HEK293 (cell line): ENCODE results near the gene ZSCAN10.

Source experiments
- CTCF ChIA-PET: fragments of 350-600 bp; formaldehyde crosslinking; extraction: SDS; loops from one replicate; lab custom pipeline; 2021; ENCODE audit warnings: antibody characterized with exemption; lab: Yijun Ruan, JAX
- POLR2A ChIA-PET: fragments of 300-600 bp; formaldehyde crosslinking; extraction: SDS; loops from one replicate; lab custom pipeline; 2020; ENCODE audit warnings: antibody characterized with exemption, inconsistent platforms; lab: Yijun Ruan, JAX
- H3K27ac ChIP-seq: fragments of 200-500 bp; sonication (Bioruptor generic); 2 replicates; pipeline ENCODE4 v1.5.1; 2014; ENCODE audit warnings: low read depth, low read length, control low read depth, inconsistent platforms; ENCODE audit errors: extremely low read depth
- H3K36me3 ChIP-seq, 2 experiments: fragments of 200-500 bp in 1 of 2; sonication (Bioruptor generic) in 1 of 2; 1 replicate in 1 of 2; 2 replicates in 1 of 2; pipeline ENCODE4 v1.5.1; 2014 to 2017; ENCODE audit warnings: inconsistent platforms in 2 of 2, low read length in 2 of 2; ENCODE audit not compliant: control insufficient read depth in 2 of 2, insufficient read depth in 1 of 2
- H3K4me1 ChIP-seq: fragments of 200-500 bp; sonication (Bioruptor generic); 2 replicates; pipeline ENCODE4 v1.5.1; 2014; ENCODE audit warnings: mild to moderate bottlenecking, low read length, inconsistent platforms; ENCODE audit not compliant: control insufficient read depth, insufficient read depth
- H3K4me3 ChIP-seq: 2 replicates; pipeline ENCODE4 v1.5.1; 2011; ENCODE audit warnings: low read depth, mild to moderate bottlenecking, control low read depth, low read length, moderate library complexity
- H3K9me3 ChIP-seq: fragments of 200-500 bp; sonication (Bioruptor generic); 2 replicates; pipeline ENCODE4 v1.5.1; 2014; ENCODE audit warnings: low read depth, low read length, inconsistent platforms; ENCODE audit not compliant: control insufficient read depth, insufficient read depth
- BCL11A ChIP-seq: fragments of 450-650 bp; formaldehyde crosslinking; IDR thresholded peaks from 2 replicates; pipeline ENCODE4 v1.5.1; 2016; ENCODE audit warnings: low read depth, missing biosample characterization, missing genetic modification characterization
- GFI1B ChIP-seq: fragments of 450-650 bp; formaldehyde crosslinking; IDR thresholded peaks from 2 replicates; pipeline ENCODE4 v1.5.1; 2016; ENCODE audit warnings: missing biosample characterization, missing genetic modification characterization
- KLF16 ChIP-seq: fragments of 450-650 bp; formaldehyde crosslinking; IDR thresholded peaks from 2 replicates; pipeline ENCODE4 v1.5.1; 2017; ENCODE audit warnings: missing biosample characterization, missing genetic modification characterization
- RBAK ChIP-seq: fragments of 450-650 bp; formaldehyde crosslinking; IDR thresholded peaks from 2 replicates; pipeline ENCODE4 v1.5.1; 2016; ENCODE audit warnings: missing biosample characterization, missing genetic modification characterization
- SCRT1 ChIP-seq: fragments of 450-650 bp; formaldehyde crosslinking; IDR thresholded peaks from 2 replicates; pipeline ENCODE4 v1.5.1; 2016; ENCODE audit warnings: missing biosample characterization, missing genetic modification characterization, borderline replicate concordance
- ZBTB6 ChIP-seq: fragments of 450-650 bp; formaldehyde crosslinking; IDR thresholded peaks from 2 replicates; pipeline ENCODE4 v1.5.1; 2017; ENCODE audit warnings: missing biosample characterization, missing genetic modification characterization
- ZBTB8A ChIP-seq: fragments of 450-650 bp; formaldehyde crosslinking; IDR thresholded peaks from 2 replicates; pipeline ENCODE4 v1.5.1; 2016; ENCODE audit warnings: missing biosample characterization, missing genetic modification characterization
- ZNF114 ChIP-seq: fragments of 450-650 bp; formaldehyde crosslinking; IDR thresholded peaks from 2 replicates; pipeline ENCODE4 v1.5.0; 2017; ENCODE audit warnings: missing biosample characterization, missing genetic modification characterization
- ZNF280C ChIP-seq: fragments of 450-650 bp; formaldehyde crosslinking; IDR thresholded peaks from 2 replicates; pipeline ENCODE4 v1.5.1; 2016; ENCODE audit warnings: missing biosample characterization, missing genetic modification characterization
- ZNF514 ChIP-seq: fragments of 450-650 bp; formaldehyde crosslinking; IDR thresholded peaks from 2 replicates; pipeline ENCODE4 v1.5.1; 2016; ENCODE audit warnings: missing biosample characterization, missing genetic modification characterization
- ZNF558 ChIP-seq: fragments of 450-650 bp; formaldehyde crosslinking; IDR thresholded peaks from 2 replicates; pipeline ENCODE4 v1.5.1; 2016; ENCODE audit warnings: missing biosample characterization, missing genetic modification characterization
- ZNF596 ChIP-seq: fragments of 450-650 bp; IDR thresholded peaks from 2 replicates; pipeline ENCODE4 v1.5.0; 2018; ENCODE audit warnings: missing biosample characterization, mild to moderate bottlenecking, missing genetic modification characterization, moderate library complexity
- ZNF621 ChIP-seq: fragments of 450-650 bp; formaldehyde crosslinking; IDR thresholded peaks from 2 replicates; pipeline ENCODE4 v1.5.1; 2017; ENCODE audit warnings: missing biosample characterization, missing genetic modification characterization
- ZNF692 ChIP-seq: fragments of 450-650 bp; formaldehyde crosslinking; IDR thresholded peaks from 2 replicates; pipeline ENCODE4 v1.5.1; 2016; ENCODE audit warnings: missing biosample characterization, missing genetic modification characterization
- TF ChIP-seq, protein P1 (sequence below): fragments of 450-650 bp; formaldehyde crosslinking; IDR thresholded peaks from 2 replicates; pipeline ENCODE4 v1.5.1; 2016; ENCODE audit warnings: missing biosample characterization, missing genetic modification characterization
- TF ChIP-seq, protein P2 (sequence below): fragments of 450-650 bp; formaldehyde crosslinking; IDR thresholded peaks from 2 replicates; pipeline ENCODE4 v1.5.1; 2016; ENCODE audit warnings: missing biosample characterization, missing genetic modification characterization
- TF ChIP-seq, protein P3 (sequence below): fragments of 450-650 bp; formaldehyde crosslinking; IDR thresholded peaks from 2 replicates; pipeline ENCODE4 v1.5.1; 2016; ENCODE audit warnings: missing biosample characterization, missing genetic modification characterization
- TF ChIP-seq, protein P4 (sequence below): fragments of 450-650 bp; formaldehyde crosslinking; IDR thresholded peaks from 2 replicates; pipeline ENCODE4 v1.5.1; 2016; ENCODE audit warnings: missing biosample characterization, missing genetic modification characterization
- TF ChIP-seq, protein P5 (sequence below): fragments of 450-650 bp; formaldehyde crosslinking; IDR thresholded peaks from 2 replicates; pipeline ENCODE4 v1.5.1; 2016; ENCODE audit warnings: missing biosample characterization, missing genetic modification characterization

ZSCAN10 gene

GRCh38 chr16:3097266-3097665 is 1.8 kb downstream of the ZSCAN10 start (continued):
- TF ChIP-seq KLF16 (no peak), ZNF280C (tag by site-specific recombination) (no peak), ZBTB8A (no peak), BCL11A (tag by site-specific recombination) (no peak), ZNF558 (tag by site-specific recombination) (no peak), RBAK (tag by site-specific recombination) (no peak), SCRT1 (tag by site-specific recombination) (no peak), ZNF692 (tag by site-specific recombination) (no peak)
- TF ChIP-seq, protein P1, sequence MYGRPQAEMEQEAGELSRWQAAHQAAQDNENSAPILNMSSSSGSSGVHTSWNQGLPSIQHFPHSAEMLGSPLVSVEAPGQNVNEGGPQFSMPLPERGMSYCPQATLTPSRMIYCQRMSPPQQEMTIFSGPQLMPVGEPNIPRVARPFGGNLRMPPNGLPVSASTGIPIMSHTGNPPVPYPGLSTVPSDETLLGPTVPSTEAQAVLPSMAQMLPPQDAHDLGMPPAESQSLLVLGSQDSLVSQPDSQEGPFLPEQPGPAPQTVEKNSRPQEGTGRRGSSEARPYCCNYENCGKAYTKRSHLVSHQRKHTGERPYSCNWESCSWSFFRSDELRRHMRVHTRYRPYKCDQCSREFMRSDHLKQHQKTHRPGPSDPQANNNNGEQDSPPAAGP: no peak

DNA sequence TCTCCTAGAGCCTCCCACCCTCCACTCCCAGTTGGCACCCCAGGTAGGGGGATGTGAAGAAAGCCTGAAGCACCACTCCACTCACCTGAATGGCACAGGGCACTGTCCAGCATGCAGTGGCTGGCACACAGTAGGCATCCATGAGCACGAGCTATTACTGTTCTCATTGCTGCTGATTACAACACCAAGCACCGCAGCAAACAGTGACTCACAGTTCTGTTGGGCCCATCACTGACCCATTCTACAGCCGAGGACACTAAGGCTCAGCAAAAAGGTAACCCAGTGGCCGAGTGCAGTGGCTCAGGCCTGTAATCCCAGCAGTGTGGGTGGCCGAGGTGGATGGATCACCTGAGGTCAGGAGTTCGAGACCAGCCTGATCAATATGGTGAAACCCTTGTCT is 2.7 kb downstream of the ZSCAN10 start:
- no peak overlapping the region for H3K27ac ChIP-seq
- POLR2A ChIA-PET: interaction anchor here (1.0 kb wide), 1 partner anchor 13 kb away, joined by 4 read pairs; no protein-coding TSS in a partner anchor
- TF ChIP-seq, protein P2, sequence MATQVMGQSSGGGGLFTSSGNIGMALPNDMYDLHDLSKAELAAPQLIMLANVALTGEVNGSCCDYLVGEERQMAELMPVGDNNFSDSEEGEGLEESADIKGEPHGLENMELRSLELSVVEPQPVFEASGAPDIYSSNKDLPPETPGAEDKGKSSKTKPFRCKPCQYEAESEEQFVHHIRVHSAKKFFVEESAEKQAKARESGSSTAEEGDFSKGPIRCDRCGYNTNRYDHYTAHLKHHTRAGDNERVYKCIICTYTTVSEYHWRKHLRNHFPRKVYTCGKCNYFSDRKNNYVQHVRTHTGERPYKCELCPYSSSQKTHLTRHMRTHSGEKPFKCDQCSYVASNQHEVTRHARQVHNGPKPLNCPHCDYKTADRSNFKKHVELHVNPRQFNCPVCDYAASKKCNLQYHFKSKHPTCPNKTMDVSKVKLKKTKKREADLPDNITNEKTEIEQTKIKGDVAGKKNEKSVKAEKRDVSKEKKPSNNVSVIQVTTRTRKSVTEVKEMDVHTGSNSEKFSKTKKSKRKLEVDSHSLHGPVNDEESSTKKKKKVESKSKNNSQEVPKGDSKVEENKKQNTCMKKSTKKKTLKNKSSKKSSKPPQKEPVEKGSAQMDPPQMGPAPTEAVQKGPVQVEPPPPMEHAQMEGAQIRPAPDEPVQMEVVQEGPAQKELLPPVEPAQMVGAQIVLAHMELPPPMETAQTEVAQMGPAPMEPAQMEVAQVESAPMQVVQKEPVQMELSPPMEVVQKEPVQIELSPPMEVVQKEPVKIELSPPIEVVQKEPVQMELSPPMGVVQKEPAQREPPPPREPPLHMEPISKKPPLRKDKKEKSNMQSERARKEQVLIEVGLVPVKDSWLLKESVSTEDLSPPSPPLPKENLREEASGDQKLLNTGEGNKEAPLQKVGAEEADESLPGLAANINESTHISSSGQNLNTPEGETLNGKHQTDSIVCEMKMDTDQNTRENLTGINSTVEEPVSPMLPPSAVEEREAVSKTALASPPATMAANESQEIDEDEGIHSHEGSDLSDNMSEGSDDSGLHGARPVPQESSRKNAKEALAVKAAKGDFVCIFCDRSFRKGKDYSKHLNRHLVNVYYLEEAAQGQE: 0 out of 2 replicates have a peak, but pooled peaks have one; percentile 49
- TF ChIP-seq ZNF621 (tag by site-specific recombination): no peak
- TF ChIP-seq ZNF596 (tag by site-specific recombination): no peak
- TF ChIP-seq, all 188 proteins: peak for 1
- Histone ChIP-seq H3K9me3 (no peaks in the 10 kb centered on the region), H3K36me3 (no peaks in the 10 kb centered on the region), H3K4me3 (no peak overlapping the region), H3K4me1 (peaks cover 3% of the 10 kb centered on the region)
- CTCF ChIA-PET: interaction anchor here (0.7 to 3.8 kb wide), 8 partner anchors 9 to 726 kb away, joined by 3 to 38 read pairs (median 4); no protein-coding TSS in a partner anchor

- CTCF ChIA-PET: interaction anchor here (0.7 to 3.8 kb wide), 10 partner anchors 8 to 68 kb away, joined by 3 to 38 read pairs (median 4); no protein-coding TSS in a partner anchor
- POLR2A ChIA-PET: no interaction called here
- TF ChIP-seq, protein P3, sequence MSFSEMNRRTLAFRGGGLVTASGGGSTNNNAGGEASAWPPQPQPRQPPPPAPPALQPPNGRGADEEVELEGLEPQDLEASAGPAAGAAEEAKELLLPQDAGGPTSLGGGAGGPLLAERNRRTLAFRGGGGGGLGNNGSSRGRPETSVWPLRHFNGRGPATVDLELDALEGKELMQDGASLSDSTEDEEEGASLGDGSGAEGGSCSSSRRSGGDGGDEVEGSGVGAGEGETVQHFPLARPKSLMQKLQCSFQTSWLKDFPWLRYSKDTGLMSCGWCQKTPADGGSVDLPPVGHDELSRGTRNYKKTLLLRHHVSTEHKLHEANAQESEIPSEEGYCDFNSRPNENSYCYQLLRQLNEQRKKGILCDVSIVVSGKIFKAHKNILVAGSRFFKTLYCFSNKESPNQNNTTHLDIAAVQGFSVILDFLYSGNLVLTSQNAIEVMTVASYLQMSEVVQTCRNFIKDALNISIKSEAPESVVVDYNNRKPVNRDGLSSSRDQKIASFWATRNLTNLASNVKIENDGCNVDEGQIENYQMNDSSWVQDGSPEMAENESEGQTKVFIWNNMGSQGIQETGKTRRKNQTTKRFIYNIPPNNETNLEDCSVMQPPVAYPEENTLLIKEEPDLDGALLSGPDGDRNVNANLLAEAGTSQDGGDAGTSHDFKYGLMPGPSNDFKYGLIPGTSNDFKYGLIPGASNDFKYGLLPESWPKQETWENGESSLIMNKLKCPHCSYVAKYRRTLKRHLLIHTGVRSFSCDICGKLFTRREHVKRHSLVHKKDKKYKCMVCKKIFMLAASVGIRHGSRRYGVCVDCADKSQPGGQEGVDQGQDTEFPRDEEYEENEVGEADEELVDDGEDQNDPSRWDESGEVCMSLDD (tag by site-specific recombination): no peak
- TF ChIP-seq, protein P4, sequence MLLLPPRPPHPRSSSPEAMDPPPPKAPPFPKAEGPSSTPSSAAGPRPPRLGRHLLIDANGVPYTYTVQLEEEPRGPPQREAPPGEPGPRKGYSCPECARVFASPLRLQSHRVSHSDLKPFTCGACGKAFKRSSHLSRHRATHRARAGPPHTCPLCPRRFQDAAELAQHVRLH (tag by site-specific recombination): no peak
- TF ChIP-seq ZNF114 (tag by site-specific recombination) (no peak), ZBTB6 (tag by site-specific recombination) (0 out of 2 replicates have a peak, but pooled peaks have one; percentile 3), ZNF514 (tag by site-specific recombination) (no peak), GFI1B (tag by site-specific recombination) (no peak)
- TF ChIP-seq, protein P5, sequence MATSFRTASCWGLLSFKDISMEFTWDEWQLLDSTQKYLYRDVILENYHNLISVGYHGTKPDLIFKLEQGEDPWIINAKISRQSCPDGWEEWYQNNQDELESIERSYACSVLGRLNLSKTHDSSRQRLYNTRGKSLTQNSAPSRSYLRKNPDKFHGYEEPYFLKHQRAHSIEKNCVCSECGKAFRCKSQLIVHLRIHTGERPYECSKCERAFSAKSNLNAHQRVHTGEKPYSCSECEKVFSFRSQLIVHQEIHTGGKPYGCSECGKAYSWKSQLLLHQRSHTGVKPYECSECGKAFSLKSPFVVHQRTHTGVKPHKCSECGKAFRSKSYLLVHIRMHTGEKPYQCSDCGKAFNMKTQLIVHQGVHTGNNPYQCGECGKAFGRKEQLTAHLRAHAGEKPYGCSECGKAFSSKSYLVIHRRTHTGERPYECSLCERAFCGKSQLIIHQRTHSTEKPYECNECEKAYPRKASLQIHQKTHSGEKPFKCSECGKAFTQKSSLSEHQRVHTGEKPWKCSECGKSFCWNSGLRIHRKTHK (tag by site-specific recombination): no peak
Measured at GRCh38 chr16:3095869-3096268, 3.2 kb downstream of the ZSCAN10 start.

More at GRCh38 chr16:3095869-3096268, 3.2 kb downstream of the ZSCAN10 start:
- no peak overlapping the region for H3K27ac ChIP-seq
- no peak overlapping the region for H3K4me3 ChIP-seq
- H3K4me1 ChIP-seq: peaks cover 3% of the 10 kb centered on the region
- no peaks in the 10 kb centered on the region for H3K36me3 ChIP-seq
- H3K9me3 ChIP-seq: no peaks in the 10 kb centered on the region
